NB4 (cell line): ENCODE measurements around the gene ACTN3.

ENCODE experiments used
- CTCF ChIP-seq: IDR thresholded peaks from one replicate; pipeline ENCODE4 v1.5.1; 2012; ENCODE audit warnings: low read depth, low read length
- MYC ChIP-seq: IDR thresholded peaks from 2 replicates; pipeline ENCODE4 v1.6.1; 2011; ENCODE audit warnings: low read depth, low read length
- POLR2A ChIP-seq: IDR thresholded peaks from 2 replicates; pipeline ENCODE4 v1.6.1; 2011; ENCODE audit warnings: mild to moderate bottlenecking; ENCODE audit not compliant: insufficient read length; ENCODE audit errors: extremely low read depth

GRCh38 chr11:66548774-66549630 lies 2.3 kb downstream of the ACTN3 start:
- TF ChIP-seq POLR2A (no peak), CTCF (no peak), MYC (no peak)
